ENCODE data around the gene AHRR. TPM values are rescaled to one million over a fixed set of nuclear protein-coding genes. Genes with fewer than 3 reads are reported as not detected.

Gene AHRR
- total RNA-seq, 2 experiments from 2014 or later: 2.2 to 3.4 TPM

DNA sequence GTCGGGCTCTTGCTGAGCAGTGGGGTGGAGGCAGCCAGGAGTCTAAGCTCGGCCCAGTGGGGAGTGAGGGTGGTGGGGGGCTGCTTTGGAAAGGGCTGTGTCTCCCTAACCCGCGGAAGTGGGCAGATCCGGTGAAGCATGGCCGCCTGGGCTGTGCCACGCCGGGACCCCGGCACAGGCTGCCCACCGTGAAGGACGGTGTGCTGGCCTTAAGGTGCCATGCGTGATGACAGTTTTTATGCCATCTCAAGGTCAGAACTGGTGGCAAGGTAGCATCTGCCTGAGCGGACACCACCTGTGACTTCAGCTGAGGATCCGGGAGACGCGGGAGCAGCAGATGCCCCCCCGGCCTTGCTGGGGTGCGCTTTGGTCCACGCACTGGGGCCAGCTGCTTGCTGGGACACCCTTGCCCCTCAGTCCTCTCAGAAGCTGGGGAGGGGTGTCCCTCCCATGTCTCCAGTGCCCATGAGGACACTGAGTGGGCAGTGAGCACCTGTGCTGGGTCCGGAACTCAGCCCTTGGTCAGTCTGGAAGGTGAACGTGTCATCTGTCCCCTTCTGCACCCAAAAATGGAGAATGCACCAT, 53.9 kb downstream of the AHRR start:
- no peak overlapping the region for H3K27ac ChIP-seq (ENCODE audit: low read depth, low read length, poor library complexity, severe bottlenecking)
- H4K20me1 ChIP-seq (ENCODE audit: insufficient read depth, low read length): no peaks in the 10 kb centered on the region
- DNase-seq (ENCODE audit: low spot score): no peak
- no peaks in the 10 kb centered on the region for H3K9me3 ChIP-seq (ENCODE audit: low read length)
- intact Hi-C loops (cut with micrococcal nuclease; ENCODE audit: unreplicated experiment): no loop called here
- no peak overlapping the region for H3K4me3 ChIP-seq (ENCODE audit: low read depth, low read length, poor library complexity, severe bottlenecking)
- ChIA-PET POLR2A (no interaction called here), CTCF (ENCODE audit: unreplicated experiment) (no interaction called here)
- no peak overlapping the region for H2AFZ ChIP-seq (ENCODE audit: low read length)
- no peaks in the 10 kb centered on the region for H3K36me3 ChIP-seq (ENCODE audit: insufficient read depth, low read length)
- TF ChIP-seq EZH2phosphoT487 (IDR thresholded peaks at IDR 0.05; ENCODE audit: borderline replicate concordance, low read depth, low read length) (no peak), CTCF (conservative IDR thresholded peaks at IDR 0.05; ENCODE audit: low read length) (no peak)
- no peaks in the 10 kb centered on the region for H3K4me1 ChIP-seq (ENCODE audit: insufficient read depth, low read length, poor library complexity, severe bottlenecking)
- H3K79me2 ChIP-seq (ENCODE audit: insufficient read depth, low read depth, low read length): no peaks in the 10 kb centered on the region
- no peaks in the 10 kb centered on the region for H3K9me2 ChIP-seq (ENCODE audit: insufficient read depth, low read length)
- no peak overlapping the region for H3K4me2 ChIP-seq (ENCODE audit: low read length)
- BruUV-seq (replicated peaks): no TSS peak

- ChIA-PET CTCF (ENCODE audit: unreplicated experiment) (no interaction called here), POLR2A (interaction anchor here (0.6 kb wide), 1 partner anchor 38 kb away, joined by 3 read pairs; no protein-coding TSS in a partner anchor)
- Histone ChIP-seq H3K4me3 (ENCODE audit: low read depth, low read length, poor library complexity, severe bottlenecking) (no peak overlapping the region), H3K9me2 (ENCODE audit: insufficient read depth, low read length) (no peaks in the 10 kb centered on the region), H3K4me2 (ENCODE audit: low read length) (no peak overlapping the region), H3K9me3 (ENCODE audit: low read length) (no peaks in the 10 kb centered on the region), H3K4me1 (ENCODE audit: insufficient read depth, low read length, poor library complexity, severe bottlenecking) (no peaks in the 10 kb centered on the region), H2AFZ (ENCODE audit: low read length) (no peak overlapping the region), H3K79me2 (ENCODE audit: insufficient read depth, low read depth, low read length) (no peaks in the 10 kb centered on the region), H3K27ac (ENCODE audit: low read depth, low read length, poor library complexity, severe bottlenecking) (no peak overlapping the region), H3K36me3 (ENCODE audit: insufficient read depth, low read length) (no peaks in the 10 kb centered on the region), H4K20me1 (ENCODE audit: insufficient read depth, low read length) (no peaks in the 10 kb centered on the region)
- TF ChIP-seq CTCF (conservative IDR thresholded peaks at IDR 0.05; ENCODE audit: low read length) (no peak), EZH2phosphoT487 (IDR thresholded peaks at IDR 0.05; ENCODE audit: borderline replicate concordance, low read depth, low read length) (no peak)
- no TSS peak for BruUV-seq (replicated peaks)
- intact Hi-C loops (cut with micrococcal nuclease; ENCODE audit: unreplicated experiment): no loop called here
- DNase-seq (ENCODE audit: low spot score): no peak
Observed at GRCh38 chr5:375921-376798, 54.6 kb downstream of the AHRR start.

GRCh38 chr5:376799-377325, 55.3 kb downstream of the AHRR start:
- CTCF ChIA-PET (ENCODE audit: unreplicated experiment): no interaction called here
- no peaks in the 10 kb centered on the region for H3K9me2 ChIP-seq (ENCODE audit: insufficient read depth, low read length)
- DNase-seq (ENCODE audit: low spot score): no peak
- no peaks in the 10 kb centered on the region for H3K4me1 ChIP-seq (ENCODE audit: insufficient read depth, low read length, poor library complexity, severe bottlenecking)
- no peaks in the 10 kb centered on the region for H3K36me3 ChIP-seq (ENCODE audit: insufficient read depth, low read length)
- H4K20me1 ChIP-seq (ENCODE audit: insufficient read depth, low read length): no peaks in the 10 kb centered on the region
- no peaks in the 10 kb centered on the region for H3K9me3 ChIP-seq (ENCODE audit: low read length)
- no peak overlapping the region for H3K27ac ChIP-seq (ENCODE audit: low read depth, low read length, poor library complexity, severe bottlenecking)
- no peak overlapping the region for H2AFZ ChIP-seq (ENCODE audit: low read length)
- BruUV-seq (replicated peaks): no TSS peak
- intact Hi-C loops (cut with micrococcal nuclease; ENCODE audit: unreplicated experiment): no loop called here
- no peaks in the 10 kb centered on the region for H3K79me2 ChIP-seq (ENCODE audit: insufficient read depth, low read depth, low read length)
- H3K4me2 ChIP-seq (ENCODE audit: low read length): no peak overlapping the region
- no peak overlapping the region for H3K4me3 ChIP-seq (ENCODE audit: low read depth, low read length, poor library complexity, severe bottlenecking)
- no peak for TF ChIP-seq CTCF (conservative IDR thresholded peaks at IDR 0.05; ENCODE audit: low read length)
- TF ChIP-seq EZH2phosphoT487 (IDR thresholded peaks at IDR 0.05; ENCODE audit: borderline replicate concordance, low read depth, low read length): no peak
- POLR2A ChIA-PET: no interaction called here

Data from OCI-LY7 (cell line).